ENCODE results near the gene ENKUR.

ENKUR gene

DNA sequence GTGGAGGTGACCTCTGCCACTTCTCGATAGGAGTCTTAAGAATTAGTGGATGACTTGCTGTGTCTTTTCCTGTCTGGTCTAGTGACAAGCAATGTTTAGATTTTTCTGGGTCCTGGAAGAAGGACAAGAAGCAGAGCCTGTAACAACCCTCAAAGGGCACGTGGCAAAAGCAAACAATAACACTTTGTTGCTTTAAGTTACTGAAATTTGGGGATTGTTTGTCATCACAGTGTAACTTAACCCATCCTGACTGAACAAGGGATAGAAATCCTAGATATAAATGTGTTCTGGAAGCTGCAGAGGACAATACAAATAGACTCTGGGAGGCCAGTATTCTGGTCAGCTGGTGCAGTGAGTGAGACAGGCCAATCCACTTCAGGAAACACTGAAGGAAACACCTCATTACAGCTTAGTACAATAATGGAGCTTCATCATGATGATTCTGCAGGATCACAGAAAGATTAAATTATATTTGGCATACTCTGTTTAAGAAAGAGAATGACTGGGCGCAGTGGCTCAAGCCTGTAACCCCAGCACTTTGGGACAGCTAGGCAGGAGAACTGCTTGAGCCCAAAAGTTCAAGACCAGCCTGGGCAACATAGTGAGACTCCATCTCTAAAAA, 23.3 kb downstream of the ENKUR start:
- TF ChIP-seq, protein P1, sequence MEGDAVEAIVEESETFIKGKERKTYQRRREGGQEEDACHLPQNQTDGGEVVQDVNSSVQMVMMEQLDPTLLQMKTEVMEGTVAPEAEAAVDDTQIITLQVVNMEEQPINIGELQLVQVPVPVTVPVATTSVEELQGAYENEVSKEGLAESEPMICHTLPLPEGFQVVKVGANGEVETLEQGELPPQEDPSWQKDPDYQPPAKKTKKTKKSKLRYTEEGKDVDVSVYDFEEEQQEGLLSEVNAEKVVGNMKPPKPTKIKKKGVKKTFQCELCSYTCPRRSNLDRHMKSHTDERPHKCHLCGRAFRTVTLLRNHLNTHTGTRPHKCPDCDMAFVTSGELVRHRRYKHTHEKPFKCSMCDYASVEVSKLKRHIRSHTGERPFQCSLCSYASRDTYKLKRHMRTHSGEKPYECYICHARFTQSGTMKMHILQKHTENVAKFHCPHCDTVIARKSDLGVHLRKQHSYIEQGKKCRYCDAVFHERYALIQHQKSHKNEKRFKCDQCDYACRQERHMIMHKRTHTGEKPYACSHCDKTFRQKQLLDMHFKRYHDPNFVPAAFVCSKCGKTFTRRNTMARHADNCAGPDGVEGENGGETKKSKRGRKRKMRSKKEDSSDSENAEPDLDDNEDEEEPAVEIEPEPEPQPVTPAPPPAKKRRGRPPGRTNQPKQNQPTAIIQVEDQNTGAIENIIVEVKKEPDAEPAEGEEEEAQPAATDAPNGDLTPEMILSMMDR (IDR thresholded peaks at IDR 0.05; ENCODE audit: insufficient read depth, low read length, poor library complexity, severe bottlenecking), result no peak
- no peak for TF ChIP-seq EZH2phosphoT487 (conservative IDR thresholded peaks at IDR 0.05; ENCODE audit: low read length)

DNA sequence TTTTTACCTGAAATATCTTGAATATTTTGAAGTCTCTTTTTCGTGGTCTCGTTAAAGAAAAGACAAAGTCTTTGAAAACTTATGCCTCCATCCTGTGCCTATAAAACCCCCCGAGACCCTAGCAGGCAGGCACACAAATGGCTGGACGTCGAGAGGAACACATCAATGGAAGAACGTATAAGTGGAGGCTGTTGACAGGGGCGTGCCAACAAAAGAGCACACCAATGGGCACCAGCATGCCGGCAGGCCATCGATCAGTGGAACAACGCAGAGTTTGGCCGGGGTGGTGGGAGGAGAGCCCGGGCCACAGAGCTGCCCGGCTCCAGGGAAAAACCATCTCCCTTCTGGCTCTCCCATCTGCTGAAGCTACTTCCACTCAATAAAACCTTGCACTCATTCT, 24.7 kb downstream of the ENKUR start:
- Histone ChIP-seq H3K9ac (ENCODE audit: low read length) (no peak overlapping the region), H3K36me3 (ENCODE audit: low read length) (no peaks in the 10 kb centered on the region)

More for the DNA sequence above, 23.3 kb downstream of the ENKUR start:
- Histone ChIP-seq H3K4me3 (ENCODE audit: insufficient read depth, low read length, poor library complexity, severe bottlenecking) (no peak overlapping the region), H3K9me2 (replicated peaks; ENCODE audit: insufficient read depth, low read length) (no peaks in the 10 kb centered on the region), H3K36me3 (ENCODE audit: low read length) (no peaks in the 10 kb centered on the region), H2AFZ (ENCODE audit: low read depth, low read length, severe bottlenecking) (no peak overlapping the region), H3K4me2 (ENCODE audit: low read depth, low read length, poor library complexity, severe bottlenecking) (no peak overlapping the region), H4K20me1 (ENCODE audit: low read depth, low read length) (no peaks in the 10 kb centered on the region), H3K9ac (ENCODE audit: low read length) (no peak overlapping the region), H3K79me2 (ENCODE audit: insufficient read depth, low read length) (no peaks in the 10 kb centered on the region), H3K27me3 (ENCODE audit: low read length) (no peaks in the 10 kb centered on the region), H3F3A (ENCODE audit: insufficient read depth) (no peaks in the 10 kb centered on the region), H3K9me3 (ENCODE audit: insufficient read depth, low read length) (no peaks in the 10 kb centered on the region), H3K27ac (ENCODE audit: low read depth, low read length) (no peak overlapping the region)

DNA sequence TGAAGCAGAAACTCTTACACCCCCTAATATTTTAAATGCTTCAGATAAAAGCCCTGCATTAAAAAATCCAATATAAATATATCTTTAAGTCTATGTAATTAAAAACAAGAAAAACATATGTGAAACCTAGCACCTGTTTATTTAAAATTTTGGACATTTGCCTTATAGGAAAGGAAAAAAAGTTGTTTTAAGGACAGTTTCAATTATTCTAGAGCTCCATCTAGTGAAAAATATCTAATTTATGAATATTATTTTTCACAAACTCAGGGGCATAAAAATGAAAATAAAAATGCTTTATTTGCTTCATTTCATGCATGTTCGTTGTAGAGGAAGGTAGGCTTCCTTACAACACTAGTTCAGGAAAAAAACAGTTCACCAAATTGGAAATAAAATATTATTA, 26.1 kb downstream of the ENKUR start:
- no peaks in the 10 kb centered on the region for H4K20me1 ChIP-seq (ENCODE audit: low read depth, low read length)
- H3K27ac ChIP-seq (ENCODE audit: low read depth, low read length), result no peak overlapping the region
- H3K27me3 ChIP-seq (ENCODE audit: low read length), result no peaks in the 10 kb centered on the region
- H3K9me3 ChIP-seq (ENCODE audit: insufficient read depth, low read length), result no peaks in the 10 kb centered on the region
- H3F3A ChIP-seq (ENCODE audit: insufficient read depth), result no peaks in the 10 kb centered on the region
- no peak overlapping the region for H2AFZ ChIP-seq (ENCODE audit: low read depth, low read length, severe bottlenecking)
- TF ChIP-seq, protein P1 (IDR thresholded peaks at IDR 0.05; ENCODE audit: insufficient read depth, low read length, poor library complexity, severe bottlenecking), result no peak
- no peak for TF ChIP-seq EZH2phosphoT487 (conservative IDR thresholded peaks at IDR 0.05; ENCODE audit: low read length)
- H3K79me2 ChIP-seq (ENCODE audit: insufficient read depth, low read length), result no peaks in the 10 kb centered on the region
- no peak overlapping the region for H3K4me3 ChIP-seq (ENCODE audit: insufficient read depth, low read length, poor library complexity, severe bottlenecking)
- no peaks in the 10 kb centered on the region for H3K9me2 ChIP-seq (replicated peaks; ENCODE audit: insufficient read depth, low read length)
- H3K36me3 ChIP-seq (ENCODE audit: low read length), result no peaks in the 10 kb centered on the region
- no peak overlapping the region for H3K9ac ChIP-seq (ENCODE audit: low read length)
- H3K4me2 ChIP-seq (ENCODE audit: low read depth, low read length, poor library complexity, severe bottlenecking), result no peak overlapping the region

More for the DNA sequence above, 24.7 kb downstream of the ENKUR start:
- TF ChIP-seq, protein P1 (IDR thresholded peaks at IDR 0.05; ENCODE audit: insufficient read depth, low read length, poor library complexity, severe bottlenecking), result no peak
- no peak for TF ChIP-seq EZH2phosphoT487 (conservative IDR thresholded peaks at IDR 0.05; ENCODE audit: low read length)
- Histone ChIP-seq H3K4me3 (ENCODE audit: insufficient read depth, low read length, poor library complexity, severe bottlenecking) (no peak overlapping the region), H3K9me3 (ENCODE audit: insufficient read depth, low read length) (no peaks in the 10 kb centered on the region), H3K4me2 (ENCODE audit: low read depth, low read length, poor library complexity, severe bottlenecking) (no peak overlapping the region), H3F3A (ENCODE audit: insufficient read depth) (no peaks in the 10 kb centered on the region), H2AFZ (ENCODE audit: low read depth, low read length, severe bottlenecking) (no peak overlapping the region), H4K20me1 (ENCODE audit: low read depth, low read length) (no peaks in the 10 kb centered on the region), H3K9me2 (replicated peaks; ENCODE audit: insufficient read depth, low read length) (no peaks in the 10 kb centered on the region), H3K27me3 (ENCODE audit: low read length) (no peaks in the 10 kb centered on the region), H3K27ac (ENCODE audit: low read depth, low read length) (no peak overlapping the region), H3K79me2 (ENCODE audit: insufficient read depth, low read length) (no peaks in the 10 kb centered on the region)

All from SU-DHL-6 (cell line).